NB4 (cell line): ENCODE data around the gene BIRC5.

ENCODE experiments used
- CTCF ChIP-seq: IDR thresholded peaks from one replicate; pipeline ENCODE4 v1.5.1; 2012; ENCODE audit warnings: low read depth, low read length
- MYC ChIP-seq: IDR thresholded peaks from 2 replicates; pipeline ENCODE4 v1.6.1; 2011; ENCODE audit warnings: low read depth, low read length
- POLR2A ChIP-seq: IDR thresholded peaks from 2 replicates; pipeline ENCODE4 v1.6.1; 2011; ENCODE audit warnings: mild to moderate bottlenecking; ENCODE audit not compliant: insufficient read length; ENCODE audit errors: extremely low read depth

DNA sequence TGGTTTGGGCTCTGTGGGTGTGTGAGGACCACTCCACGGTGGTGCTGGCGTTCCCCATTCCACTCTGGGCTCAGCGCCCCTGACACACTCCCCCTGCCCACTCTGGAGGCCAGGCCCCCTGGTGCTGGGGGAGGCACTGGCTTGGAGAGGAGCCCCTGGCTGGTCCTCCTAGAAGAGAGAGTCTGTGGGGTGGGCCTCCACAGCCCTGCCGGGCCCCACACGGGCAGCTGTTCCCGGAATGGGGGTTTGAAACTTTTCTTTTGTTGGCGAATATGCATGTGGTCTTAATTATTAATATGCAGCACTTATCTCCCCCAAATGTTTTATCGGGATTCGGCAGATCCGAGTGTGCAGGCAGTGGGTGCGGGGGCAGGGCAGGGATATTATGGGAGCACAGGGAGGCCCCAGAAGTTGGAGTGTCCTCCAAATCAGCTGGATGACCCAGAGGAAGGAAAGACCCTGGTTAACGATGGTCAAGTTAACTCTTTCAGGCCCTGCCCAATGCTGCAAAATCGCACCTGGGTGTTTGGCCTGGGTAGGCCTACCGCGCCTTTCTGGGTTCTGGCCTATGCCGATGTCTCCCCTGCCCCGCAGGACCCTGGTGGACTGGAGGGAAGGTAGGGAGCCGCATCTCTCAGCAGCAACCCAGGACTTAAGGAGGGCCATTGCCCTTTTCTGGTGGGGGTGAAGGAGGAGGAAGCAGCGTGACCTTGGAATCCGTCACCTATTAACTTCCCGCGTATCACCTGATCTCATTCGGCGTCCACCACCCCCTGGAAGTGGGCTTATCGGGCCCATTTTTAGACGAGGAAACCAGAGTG is 53.4 kb downstream of the BIRC5 start:
- no peak for TF ChIP-seq CTCF
- TF ChIP-seq POLR2A, result no peak
- TF ChIP-seq MYC, result no peak
